Stimulated activated CD8-positive, alpha-beta memory T cell treated with anti-CD3 and anti-CD28 coated beads, Interleukin-15, amount 100 ng/mL, for 24 hours (primary cell): ENCODE measurements around the gene SIX2.

Experiments used
- DNase-seq: peaks from one replicate; pipeline ENCODE4 v3.0.0-alpha.2; 2020; ENCODE audit warnings: low read depth

The SIX2 gene

GRCh38 chr2:44967056-44967455 lies 42.2 kb downstream of the SIX2 start:
- DNase-seq, result no peak

DNA sequence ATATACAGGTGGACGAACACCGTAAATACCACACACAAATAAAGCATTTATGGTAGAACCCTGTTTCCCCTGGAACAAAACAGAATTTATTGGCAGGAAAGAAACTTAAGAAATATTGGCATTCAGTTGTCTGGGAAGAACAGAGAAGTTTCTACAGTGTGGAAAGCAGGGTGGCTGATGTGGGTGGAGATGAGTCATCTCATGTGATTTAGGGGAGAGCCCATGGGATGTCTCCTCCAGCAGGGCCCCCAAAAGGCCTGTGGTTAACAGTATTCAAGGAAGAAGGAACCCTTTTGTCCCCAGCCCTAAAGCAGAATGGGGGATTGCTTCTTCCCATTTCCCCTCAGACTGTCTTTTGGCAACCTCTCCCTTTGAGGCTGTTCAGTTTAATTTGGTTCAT lies 43.6 kb downstream of the SIX2 start:
- no peak for DNase-seq

- no peak for DNase-seq
These were observed 44.5 kb downstream of the SIX2 start for GRCh38 chr2:44964752-44965236.

DNA sequence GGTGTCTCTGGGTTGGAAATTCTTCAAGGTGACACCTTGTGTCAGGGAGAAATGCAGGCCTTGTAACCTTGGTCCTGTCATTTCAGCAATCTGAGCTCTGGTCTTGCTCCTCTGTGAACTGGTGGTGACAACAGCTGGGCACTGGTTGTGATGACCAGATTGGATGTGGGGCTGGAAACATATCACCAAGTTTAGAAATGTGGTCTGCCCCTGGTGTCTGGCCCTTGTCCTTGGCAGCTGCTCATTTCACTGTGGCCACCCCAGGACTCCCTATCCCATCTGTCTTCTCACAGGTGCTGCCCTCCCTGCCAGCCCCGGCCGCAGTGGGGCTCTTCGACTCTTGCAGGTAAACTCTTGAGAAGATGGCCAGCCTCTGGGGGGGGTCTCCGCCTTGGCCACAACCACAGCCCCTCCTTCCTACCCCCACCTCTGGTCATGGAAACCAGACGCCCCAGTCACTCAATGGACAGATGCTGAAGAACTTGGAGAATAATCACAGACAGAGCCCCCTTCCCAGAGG lies 47.0 kb downstream of the SIX2 start:
- DNase-seq, result no peak

- no peak for DNase-seq
These were observed 48.4 kb downstream of the SIX2 start for GRCh38 chr2:44960871-44961270.

DNA sequence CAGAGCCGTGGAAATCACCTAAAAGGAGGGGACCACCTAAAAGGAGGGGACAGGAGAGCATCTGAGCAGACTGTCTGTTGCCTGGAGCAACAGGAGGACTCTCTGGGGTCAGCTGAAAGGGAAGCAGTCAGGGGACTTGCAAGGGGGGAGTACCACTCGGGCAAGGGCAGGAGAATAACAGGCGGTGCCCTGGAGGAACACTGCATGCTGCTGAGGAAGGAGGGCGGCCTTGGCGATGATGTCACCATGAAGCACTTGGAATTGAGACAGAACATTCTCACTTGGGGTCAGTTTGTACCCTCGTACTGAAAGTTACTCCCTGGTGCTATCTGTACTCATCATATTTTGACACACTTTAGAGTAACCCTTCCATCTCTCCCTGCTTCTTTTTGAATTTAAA lies 49.4 kb downstream of the SIX2 start:
- DNase-seq, result no peak

GRCh38 chr2:44957656-44958327 lies 51.5 kb downstream of the SIX2 start:
- no peak for DNase-seq

DNA sequence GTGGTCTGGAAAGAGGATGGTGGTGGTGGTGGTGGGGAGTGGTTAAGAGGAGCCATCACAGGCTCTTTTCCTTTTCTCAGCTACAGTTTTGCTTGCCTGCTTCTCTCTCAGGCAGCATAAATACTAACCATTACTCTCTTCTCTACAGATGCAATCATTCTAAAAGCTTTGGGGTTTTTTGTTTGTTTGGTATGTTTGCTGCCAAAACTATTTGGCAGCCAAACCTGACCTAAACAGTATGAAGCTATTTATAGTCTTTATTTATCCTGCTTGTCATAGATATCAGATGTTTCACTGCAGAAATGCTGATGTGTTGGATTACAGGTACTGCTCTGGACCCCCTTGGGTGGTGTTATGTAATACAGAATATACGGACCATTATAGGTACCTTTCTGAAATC lies 52.4 kb downstream of the SIX2 start:
- DNase-seq, result no peak

DNA sequence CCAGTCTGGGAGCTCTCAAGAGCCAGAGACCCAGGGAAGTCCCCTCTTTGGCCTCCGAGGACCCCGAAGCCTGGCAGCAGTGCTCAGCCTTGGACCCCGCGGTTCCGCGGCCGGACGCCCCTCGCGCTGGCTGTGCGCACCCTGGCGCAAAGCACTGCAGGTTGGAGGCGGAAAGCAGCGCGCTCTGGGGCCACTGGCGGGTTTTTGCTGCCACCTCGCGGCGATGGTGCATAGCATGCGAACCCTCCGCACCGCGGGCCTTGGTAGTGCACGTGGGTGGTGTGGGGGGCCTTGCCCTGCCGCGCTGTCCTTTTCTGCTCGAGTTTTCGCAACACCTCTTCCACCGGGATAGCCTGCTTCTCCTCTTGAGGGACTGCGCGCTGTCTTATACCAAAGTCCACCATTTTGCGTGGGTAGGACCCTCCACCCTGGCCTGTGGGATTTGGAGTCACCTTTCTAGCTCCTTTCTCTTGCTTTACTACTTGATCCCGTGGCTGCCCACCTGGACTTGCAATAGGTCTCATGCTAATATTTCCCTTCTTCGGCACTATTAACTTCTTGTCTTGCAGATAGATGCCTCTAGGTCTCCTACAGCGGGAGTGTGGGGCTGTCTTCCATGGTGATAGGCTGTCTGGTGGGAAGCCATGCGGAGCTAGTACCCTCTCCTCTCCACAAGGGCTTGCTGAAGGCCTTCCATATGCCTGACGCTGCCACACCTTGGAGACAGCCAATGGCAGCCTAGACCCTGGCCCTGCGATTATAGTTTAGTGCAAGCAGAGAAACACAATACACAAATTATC lies 53.5 kb downstream of the SIX2 start:
- peak; percentile 68 for DNase-seq
